GM12878 (cell line): ENCODE data around the gene SSBP4. TPM values are rescaled to one million over a fixed set of nuclear protein-coding genes. Genes with fewer than 3 reads are reported as not detected.

ENCODE experiments used
- ASH2L ChIP-seq: fragments of 300-600, 200-600 bp; sonication (generic); IDR thresholded peaks from 2 replicates; pipeline ENCODE4 v1.6.1; 2017; ENCODE audit warnings: low read depth, mild to moderate bottlenecking, borderline replicate concordance
- BMI1 ChIP-seq: fragments of 450-650 bp; IDR thresholded peaks from 2 replicates; pipeline ENCODE4 v1.6.1; 2016; ENCODE audit warnings: mild to moderate bottlenecking, moderate library complexity, borderline replicate concordance
- GATAD2B ChIP-seq: fragments of 450-650 bp; conservative IDR thresholded peaks from 2 replicates; pipeline ENCODE4 v1.6.1; 2017; ENCODE audit warnings: low read depth, mild to moderate bottlenecking, moderate library complexity
- IKZF1 ChIP-seq: fragments of 450-650 bp; conservative IDR thresholded peaks from 2 replicates; pipeline ENCODE4 v1.6.1; 2017; ENCODE audit warnings: antibody characterized with exemption, mild to moderate bottlenecking
- IKZF2 ChIP-seq, 2 experiments: fragments of 450-650 bp; IDR thresholded peaks; 2 replicates each; pipeline ENCODE4 v1.6.1; 2017; ENCODE audit warnings: mild to moderate bottlenecking in 2 of 2, moderate library complexity in 2 of 2
- MXI1 ChIP-seq: fragments of 150-350 bp; IDR thresholded peaks from 2 replicates; pipeline ENCODE4 v1.6.1; 2011; ENCODE audit warnings: low read depth, mild to moderate bottlenecking, inconsistent platforms, low read length, improper control_type of control experiment
- NR2F1 ChIP-seq: fragments of 450-650 bp; conservative IDR thresholded peaks from 2 replicates; pipeline ENCODE4 v1.6.1; 2017; ENCODE audit warnings: mild to moderate bottlenecking
- PBX3 ChIP-seq: IDR thresholded peaks from 2 replicates; pipeline ENCODE4 v1.6.1; 2011; ENCODE audit warnings: mild to moderate bottlenecking, low read depth, low read length, moderate library complexity; ENCODE audit not compliant: insufficient replicate concordance
- PML ChIP-seq: IDR thresholded peaks from 2 replicates; pipeline ENCODE4 v1.6.1; 2012; ENCODE audit warnings: low read length, inconsistent platforms
- RUNX3 ChIP-seq: IDR thresholded peaks from 2 replicates; pipeline ENCODE4 v1.6.1; 2012; ENCODE audit warnings: low read length, inconsistent platforms
- TARDBP ChIP-seq: IDR thresholded peaks from 2 replicates; pipeline ENCODE4 v1.6.1; 2016; ENCODE audit warnings: borderline replicate concordance
- USF2 ChIP-seq: IDR thresholded peaks from 2 replicates; pipeline ENCODE4 v1.6.1; 2011; ENCODE audit warnings: low read depth, low read length, improper control_type of control experiment, borderline replicate concordance
- ZNF217 ChIP-seq: fragments of 450-650 bp; IDR thresholded peaks from 2 replicates; pipeline ENCODE4 v1.6.1; 2017; ENCODE audit warnings: antibody characterized with exemption, mild to moderate bottlenecking
- polyA plus RNA-seq, 11 experiments: library from polyadenylated mRNA; depleted of rRNA in 4 of 11; unstranded in 6 of 11; stranded (reverse) in 5 of 11; fragments of >200 nt; fragmentation: Nextera tagmentation in 4 of 11; fragmentation: Illumina TruSeq in 1 of 11; extraction: Ambion mirVana in 4 of 11; extraction: Trizol in 1 of 11; gene quantifications; 1 replicate in 1 of 11; 2 replicates in 10 of 11; pipeline versions ENCODE4 v1.2.1 to v1.2.3, GENCODE V29; 2011 to 2016; ENCODE audit warnings: inconsistent platforms in 2 of 11, missing spikeins in 2 of 11, low read depth in 1 of 11
- total RNA-seq, 4 experiments: library from RNA; depleted of rRNA in 3 of 4; stranded (reverse); fragments of >200 nt in 3 of 4; fragmentation: Illumina TruSeq in 1 of 4; extraction: Trizol in 1 of 4; gene quantifications; 2 replicates each; pipeline versions ENCODE4 v1.2.1 to v1.2.3, GENCODE V29; 2013 to 2021
- TF ChIP-seq, protein P1 (sequence below): fragments of 450-650 bp; IDR thresholded peaks from 2 replicates; pipeline ENCODE4 v1.6.1; 2017; ENCODE audit warnings: mild to moderate bottlenecking, moderate library complexity

SSBP4 gene
- total and polyA plus RNA-seq, 10 of the 15 experiments (the other 5 are each of a cell fraction or from before 2014, with no cell fraction given), result 0.37 to 150 (median 38.9) TPM

DNA sequence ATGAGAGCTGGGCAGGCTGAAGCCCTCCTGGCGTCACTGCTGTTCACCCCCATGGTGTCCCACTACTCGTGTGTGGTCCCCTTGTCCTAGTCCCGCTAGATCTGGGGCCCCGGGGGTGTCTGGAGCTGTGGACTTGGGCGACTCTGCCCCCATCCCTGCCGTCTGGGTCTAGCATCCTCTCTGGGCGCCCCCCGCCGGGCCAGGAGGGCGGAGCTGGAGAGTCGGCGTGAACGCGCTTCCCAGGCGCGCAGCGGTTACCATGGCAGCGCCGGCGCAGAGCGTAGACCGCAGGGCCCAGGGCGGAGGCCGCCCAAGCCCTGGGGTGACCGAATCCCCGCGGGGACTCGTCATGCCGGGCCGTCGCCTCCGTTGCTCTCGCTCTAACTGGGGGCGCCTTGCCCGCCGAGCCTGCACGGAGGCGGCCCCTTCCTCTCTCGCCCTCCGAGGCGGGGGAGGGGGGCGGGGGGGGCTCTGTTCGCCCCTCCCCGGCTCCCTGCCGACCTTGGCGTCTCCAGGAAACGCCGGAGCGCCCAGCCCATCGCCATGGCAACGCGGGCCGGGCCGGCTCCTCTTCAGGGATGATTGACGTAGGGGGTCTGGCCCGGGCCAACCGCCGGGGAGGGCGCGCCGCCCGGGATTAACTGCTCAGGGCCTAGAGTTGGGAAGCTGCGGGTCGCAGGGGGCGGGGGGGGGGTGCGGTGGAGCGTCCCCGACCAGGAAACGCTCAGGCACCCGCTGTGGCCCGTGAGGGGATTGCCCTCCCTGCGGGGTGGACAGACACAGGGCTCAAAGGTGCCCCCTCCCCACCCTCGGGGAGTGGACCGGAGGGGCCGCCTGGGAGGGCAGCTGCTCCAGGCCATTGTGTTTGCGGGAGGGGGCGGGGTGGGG lies 9.8 kb downstream of the SSBP4 start (continued):
- TF ChIP-seq USF2 (no peak), IKZF2 (IDR thresholded peaks at IDR 0.05) (no peak; a peak in 1 of 4 replicates), RUNX3 (peak; percentile 80), ZNF217 (no peak), GATAD2B (peak; percentile 60; the same call in 1 of the 2 replicates), NR2F1 (peak; percentile 56), TARDBP (no peak), IKZF1 (peak; percentile 30; the same call in 1 of the 2 replicates), ASH2L (no peak), PBX3 (peak; percentile 91), BMI1 (peak; percentile 95), MXI1 (peak; percentile 78), PML (no peak)
- TF ChIP-seq, protein P1, sequence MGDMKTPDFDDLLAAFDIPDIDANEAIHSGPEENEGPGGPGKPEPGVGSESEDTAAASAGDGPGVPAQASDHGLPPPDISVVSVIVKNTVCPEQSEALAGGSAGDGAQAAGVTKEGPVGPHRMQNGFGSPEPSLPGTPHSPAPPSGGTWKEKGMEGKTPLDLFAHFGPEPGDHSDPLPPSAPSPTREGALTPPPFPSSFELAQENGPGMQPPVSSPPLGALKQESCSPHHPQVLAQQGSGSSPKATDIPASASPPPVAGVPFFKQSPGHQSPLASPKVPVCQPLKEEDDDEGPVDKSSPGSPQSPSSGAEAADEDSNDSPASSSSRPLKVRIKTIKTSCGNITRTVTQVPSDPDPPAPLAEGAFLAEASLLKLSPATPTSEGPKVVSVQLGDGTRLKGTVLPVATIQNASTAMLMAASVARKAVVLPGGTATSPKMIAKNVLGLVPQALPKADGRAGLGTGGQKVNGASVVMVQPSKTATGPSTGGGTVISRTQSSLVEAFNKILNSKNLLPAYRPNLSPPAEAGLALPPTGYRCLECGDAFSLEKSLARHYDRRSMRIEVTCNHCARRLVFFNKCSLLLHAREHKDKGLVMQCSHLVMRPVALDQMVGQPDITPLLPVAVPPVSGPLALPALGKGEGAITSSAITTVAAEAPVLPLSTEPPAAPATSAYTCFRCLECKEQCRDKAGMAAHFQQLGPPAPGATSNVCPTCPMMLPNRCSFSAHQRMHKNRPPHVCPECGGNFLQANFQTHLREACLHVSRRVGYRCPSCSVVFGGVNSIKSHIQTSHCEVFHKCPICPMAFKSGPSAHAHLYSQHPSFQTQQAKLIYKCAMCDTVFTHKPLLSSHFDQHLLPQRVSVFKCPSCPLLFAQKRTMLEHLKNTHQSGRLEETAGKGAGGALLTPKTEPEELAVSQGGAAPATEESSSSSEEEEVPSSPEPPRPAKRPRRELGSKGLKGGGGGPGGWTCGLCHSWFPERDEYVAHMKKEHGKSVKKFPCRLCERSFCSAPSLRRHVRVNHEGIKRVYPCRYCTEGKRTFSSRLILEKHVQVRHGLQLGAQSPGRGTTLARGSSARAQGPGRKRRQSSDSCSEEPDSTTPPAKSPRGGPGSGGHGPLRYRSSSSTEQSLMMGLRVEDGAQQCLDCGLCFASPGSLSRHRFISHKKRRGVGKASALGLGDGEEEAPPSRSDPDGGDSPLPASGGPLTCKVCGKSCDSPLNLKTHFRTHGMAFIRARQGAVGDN, result no peak
